GM13976 (cell line): ENCODE results near the gene DAPK1.

Experiments used
- DNase-seq: peaks from one replicate; pipeline ENCODE4 v3.0.0; 2012; ENCODE audit warnings: low spot score
- CTCF ChIP-seq: IDR thresholded peaks from 2 replicates; pipeline ENCODE4 v1.5.1; 2012; ENCODE audit warnings: borderline replicate concordance, mild to moderate bottlenecking; ENCODE audit not compliant: insufficient read depth; ENCODE audit errors: extremely low read depth, missing control alignments, control extremely low read depth
- in situ Hi-C: fragments of 300-500 bp; cut with MboI; formaldehyde crosslinking; loops from one replicate; pipeline ENCODE4 v1.12.0; 2022; ENCODE audit warnings: low sequenced_read_pairs, mixed read lengths, inconsistent platforms; ENCODE audit not compliant: unreplicated experiment

Gene DAPK1

GRCh38 chr9:87592554-87593358 is 95.1 kb downstream of the DAPK1 start:
- TF ChIP-seq CTCF = no peak
- no peak for DNase-seq
- in situ Hi-C loops = no loop called here

DNA sequence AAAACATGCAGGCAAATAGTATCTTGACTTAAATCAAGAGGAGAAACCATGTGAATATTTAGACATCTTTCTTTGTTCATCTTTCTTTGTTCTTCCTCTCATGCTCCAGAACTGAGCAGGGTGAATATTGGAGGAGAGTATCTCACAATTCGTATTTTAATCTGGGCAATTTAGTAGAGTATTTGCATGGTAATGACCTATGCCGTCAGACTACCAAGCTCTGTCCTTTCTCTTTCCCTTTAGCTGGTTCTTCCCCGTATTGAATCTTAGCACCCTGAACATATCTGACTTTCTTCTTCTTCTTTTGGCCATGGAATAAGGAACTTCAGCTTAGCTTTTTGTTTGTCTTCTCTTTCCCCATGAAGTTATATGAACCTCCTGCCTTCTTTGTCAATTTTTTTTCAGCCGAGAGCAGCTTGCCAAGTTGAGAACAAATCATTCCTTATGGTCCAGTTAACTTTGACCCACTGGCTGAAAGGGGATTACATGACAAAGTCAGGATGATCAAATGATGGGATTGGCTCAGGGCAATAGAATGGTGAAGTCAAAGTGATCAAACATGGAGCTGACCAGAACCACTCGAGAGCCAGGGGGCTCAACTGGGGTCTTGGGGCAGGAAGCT is 95.8 kb downstream of the DAPK1 start:
- TF ChIP-seq CTCF = no peak
- no peak for DNase-seq
- in situ Hi-C loops = no loop called here

DNA sequence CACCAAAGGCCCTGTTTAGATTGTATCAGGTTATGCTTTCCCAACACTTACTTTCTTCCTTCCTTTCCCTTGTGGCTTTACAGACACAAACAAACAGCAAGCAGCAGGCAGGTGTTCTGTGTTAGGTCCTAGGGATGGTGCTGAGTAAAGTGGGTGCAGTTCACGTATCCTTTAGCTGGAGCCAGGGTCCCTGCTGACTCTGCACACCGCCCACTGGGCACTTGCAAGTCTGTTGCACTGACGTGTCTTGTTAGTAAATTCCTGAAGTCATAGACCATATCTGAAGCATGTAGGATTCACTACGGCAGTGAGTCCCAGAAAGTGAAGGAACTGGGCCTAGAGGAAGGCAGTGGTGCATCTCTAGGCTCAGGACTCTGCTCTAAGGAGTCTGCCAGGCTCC is 96.5 kb downstream of the DAPK1 start:
- no peak for TF ChIP-seq CTCF
- in situ Hi-C loops = no loop called here
- DNase-seq = no peak

DNA sequence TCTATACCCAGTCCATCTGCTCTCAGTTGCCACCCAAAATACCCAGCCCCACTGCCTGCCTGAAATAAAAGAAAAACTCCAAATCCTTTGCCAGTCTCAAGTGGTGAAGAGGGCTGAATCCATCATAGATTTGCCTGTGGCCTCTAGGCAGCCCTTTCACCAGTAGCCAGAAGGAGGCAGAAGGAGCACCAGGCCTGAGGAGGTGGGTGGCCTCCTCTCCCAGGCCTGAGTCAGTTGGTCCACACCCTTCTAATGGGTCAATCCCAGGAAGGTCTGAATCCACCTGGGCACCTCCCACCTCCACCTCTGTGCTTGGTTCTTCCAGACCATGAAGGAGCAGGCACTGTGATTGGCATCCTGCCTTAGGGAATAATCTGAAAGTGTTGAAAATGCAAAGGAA is 97.0 kb downstream of the DAPK1 start:
- TF ChIP-seq CTCF = no peak
- no peak for DNase-seq
- in situ Hi-C loops = no loop called here

DNA sequence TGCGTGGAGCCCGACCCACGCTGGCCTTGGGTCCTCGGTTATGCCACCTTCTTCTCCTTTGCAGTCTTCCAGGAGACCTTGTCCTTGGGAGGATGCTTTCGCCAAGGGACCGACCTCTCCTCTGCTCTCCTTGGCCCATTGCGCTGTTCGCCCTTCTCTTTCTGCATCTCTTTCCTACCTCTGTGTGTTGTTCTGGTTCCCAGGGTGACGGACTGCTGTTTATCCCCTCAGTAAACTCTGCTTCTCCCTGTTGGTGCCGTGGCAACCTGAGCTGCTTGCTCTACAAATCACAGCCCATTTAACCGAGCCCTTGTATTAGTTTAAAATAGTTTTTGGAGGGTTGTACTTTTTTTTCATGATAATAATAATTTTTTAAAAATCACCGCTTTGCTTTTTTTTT is 97.9 kb downstream of the DAPK1 start:
- in situ Hi-C loops = no loop called here
- TF ChIP-seq CTCF = no peak
- no peak for DNase-seq

DNA sequence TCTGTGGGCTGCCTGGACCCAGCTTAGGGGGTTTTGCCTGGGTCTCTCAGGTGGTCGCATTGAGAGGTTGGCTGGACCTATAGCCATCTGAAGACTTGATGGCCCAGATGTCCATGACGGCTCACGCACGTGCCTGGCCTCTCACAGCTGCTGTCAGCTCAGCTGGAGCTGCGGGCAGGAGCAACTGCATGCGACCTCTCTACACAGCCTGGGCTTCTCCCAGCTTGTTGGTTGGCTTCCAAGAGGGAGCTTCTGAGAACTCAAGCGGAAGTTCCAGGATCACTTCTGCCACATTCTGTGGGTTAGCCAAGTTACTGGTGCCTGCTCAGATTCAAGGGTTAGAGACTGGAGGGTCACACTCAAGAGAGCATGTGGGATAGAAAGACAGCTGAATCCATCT is 99.2 kb downstream of the DAPK1 start:
- no peak for DNase-seq
- no peak for TF ChIP-seq CTCF
- in situ Hi-C loops = no loop called here
